SW480 (cell line): ENCODE measurements around the gene THSD7A.
A peak's percentile ranks its signal among the peaks of the same experiment; 100 is the strongest.

Experiments used
- DNase-seq: peaks from one replicate; pipeline ENCODE4 v3.0.0-alpha.2; 2016; ENCODE audit warnings: low spot score

Gene THSD7A

GRCh38 chr7:11703829-11704228 is 128.2 kb downstream of the THSD7A start:
- no peak for DNase-seq

GRCh38 chr7:11702938-11703337 is 129.1 kb downstream of the THSD7A start:
- DNase-seq = no peak

DNA sequence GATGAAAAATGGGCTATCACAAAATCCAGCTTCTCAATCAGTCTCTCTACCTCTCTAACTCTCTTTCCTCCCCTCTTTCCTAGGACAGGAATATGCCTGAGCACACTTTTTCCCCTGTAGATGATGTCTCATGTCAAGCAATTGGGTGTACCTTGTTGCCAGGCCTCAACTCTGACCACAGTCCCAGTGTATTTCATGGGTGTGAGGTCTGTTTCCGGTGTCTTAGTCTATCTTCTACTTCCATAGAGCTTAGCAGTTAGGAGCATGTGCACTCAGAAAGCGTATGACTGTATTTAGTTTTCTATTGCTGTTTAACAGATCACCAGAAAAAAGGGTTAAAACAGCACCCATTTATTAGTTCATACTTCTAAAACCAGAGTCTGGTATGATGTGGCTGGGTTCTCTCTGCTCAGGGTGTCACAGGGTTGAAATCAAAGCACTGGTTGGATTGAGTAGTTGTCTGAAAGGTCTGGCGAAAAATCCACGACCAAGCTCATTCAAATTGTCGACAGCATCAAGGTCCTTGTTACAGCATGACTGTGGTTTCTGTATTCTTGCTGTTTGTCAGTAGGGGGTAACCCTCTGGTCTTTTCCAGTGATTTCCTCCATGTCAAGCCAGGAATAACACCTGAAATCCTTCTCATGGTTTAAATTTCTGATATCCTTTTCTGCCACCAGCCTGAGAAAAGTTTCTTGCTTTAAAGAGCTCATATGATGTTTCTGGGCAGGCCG is 130.0 kb downstream of the THSD7A start:
- no peak for DNase-seq

DNA sequence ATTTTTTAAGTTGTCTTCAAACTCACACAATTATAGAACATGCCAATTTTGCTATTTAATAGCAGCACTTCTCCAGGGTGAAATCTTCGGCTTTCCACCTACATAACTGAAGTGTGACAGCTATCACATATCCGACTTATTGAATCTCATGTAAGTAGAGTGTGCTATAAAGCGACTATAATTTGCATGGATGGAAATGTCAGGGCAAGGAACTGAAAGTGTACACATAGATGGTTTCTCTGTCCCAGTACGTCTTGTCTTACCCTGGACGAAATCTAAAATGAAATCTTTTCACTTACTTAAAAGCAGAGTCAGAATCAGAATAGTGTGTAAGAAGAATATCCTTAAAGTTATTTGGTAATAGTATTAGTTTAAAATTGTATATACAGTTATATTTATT is 132.3 kb downstream of the THSD7A start:
- no peak for DNase-seq

GRCh38 chr7:11698384-11698871 is 133.6 kb downstream of the THSD7A start:
- DNase-seq = no peak

GRCh38 chr7:11690395-11690794 is 141.6 kb downstream of the THSD7A start:
- DNase-seq = no peak

- DNase-seq = no peak
Measured at GRCh38 chr7:11689096-11689495, 142.9 kb downstream of the THSD7A start.

- DNase-seq = no peak
Measured at GRCh38 chr7:11681461-11681860, 150.5 kb downstream of the THSD7A start.

GRCh38 chr7:11675163-11675562 is 156.8 kb downstream of the THSD7A start:
- DNase-seq = no peak

- peak; percentile 6 for DNase-seq
Measured at GRCh38 chr7:11668727-11669126, 163.3 kb downstream of the THSD7A start.

- no peak for DNase-seq
Measured at GRCh38 chr7:11667810-11668185, 164.2 kb downstream of the THSD7A start.

- no peak for DNase-seq
Measured at GRCh38 chr7:11667071-11667809, 164.8 kb downstream of the THSD7A start.

- DNase-seq = no peak
Measured at GRCh38 chr7:11665357-11665756, 166.6 kb downstream of the THSD7A start.

GRCh38 chr7:11655642-11656041 is 176.4 kb downstream of the THSD7A start:
- DNase-seq = no peak

- DNase-seq = no peak
Measured at GRCh38 chr7:11655163-11655562, 176.8 kb downstream of the THSD7A start.

DNA sequence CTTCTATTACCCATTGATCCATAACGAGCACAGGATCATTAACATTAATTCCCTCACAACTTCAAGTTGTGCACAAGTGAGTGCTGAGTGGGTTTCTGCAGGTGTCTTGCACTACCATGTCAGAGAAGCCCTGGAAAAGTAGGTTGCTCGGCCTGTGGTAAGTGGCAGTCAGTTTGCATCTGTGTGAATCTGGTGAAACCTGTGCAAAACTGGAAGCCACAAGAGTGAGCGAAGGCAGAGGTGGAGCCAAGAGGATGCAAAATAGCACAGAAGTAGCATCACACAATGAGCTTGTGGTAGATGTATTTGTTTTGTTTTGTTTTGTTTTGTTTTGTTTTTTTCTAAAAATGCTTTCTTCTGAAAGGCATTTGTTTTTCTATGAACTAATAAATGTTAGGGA is 181.5 kb downstream of the THSD7A start:
- no peak for DNase-seq

- DNase-seq = no peak
Measured at GRCh38 chr7:11650030-11650429, 182.0 kb downstream of the THSD7A start.

- DNase-seq = no peak
Measured at GRCh38 chr7:11648980-11649379, 183.0 kb downstream of the THSD7A start.

DNA sequence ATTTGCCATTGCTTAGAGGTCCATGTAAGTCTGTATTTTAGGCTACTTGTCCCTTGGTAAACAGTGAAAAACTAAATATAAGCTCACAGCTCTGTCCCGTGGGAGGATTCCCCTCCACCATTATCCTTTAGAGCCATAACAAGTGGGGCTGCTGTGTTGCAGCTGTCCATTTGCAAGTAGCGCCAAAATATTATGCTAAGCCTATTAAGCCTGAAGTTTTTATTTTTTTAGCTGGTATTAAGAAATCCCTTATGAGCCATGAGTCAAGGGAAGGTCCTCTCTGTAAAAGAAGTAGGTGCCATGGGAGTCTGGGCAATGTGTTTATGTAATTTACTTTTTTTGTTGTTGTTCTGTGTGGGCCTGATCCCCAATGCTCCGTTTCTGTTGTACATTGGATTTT is 183.9 kb downstream of the THSD7A start:
- DNase-seq = no peak

GRCh38 chr7:11642841-11643240 is 189.2 kb downstream of the THSD7A start:
- no peak for DNase-seq

- DNase-seq = no peak
Measured at GRCh38 chr7:11642276-11642675, 189.7 kb downstream of the THSD7A start.

GRCh38 chr7:11638011-11638774 is 193.8 kb downstream of the THSD7A start:
- DNase-seq = no peak

- no peak for DNase-seq
Measured at GRCh38 chr7:11636274-11636673, 195.7 kb downstream of the THSD7A start.
